Smooth muscle cell (in vitro differentiated cells): ENCODE measurements around the gene MBOAT1. TPM values are rescaled to one million over a fixed set of nuclear protein-coding genes. Genes with fewer than 3 reads are reported as not detected.

Source experiments
- DNase-seq: peaks from one replicate; lab custom pipeline; 2025; ENCODE audit not compliant: unreplicated experiment; lab: John Stamatoyannopoulos, UW
- H2AFZ ChIP-seq: fragments of 200-600 bp; sonication (generic); 2 replicates; pipeline ENCODE4 v1.6.0; 2016; ENCODE audit warnings: antibody characterized with exemption, low read depth, mild to moderate bottlenecking
- H3F3A ChIP-seq: fragments of 200-600 bp; sonication (generic); 2 replicates; pipeline ENCODE4 v1.6.0; 2017; ENCODE audit warnings: antibody characterized with exemption, low read depth
- H3K27ac ChIP-seq: fragments of 200-600 bp; sonication (generic); 2 replicates; pipeline ENCODE4 v1.5.1; 2016; ENCODE audit warnings: low read depth, mild to moderate bottlenecking
- H3K27me3 ChIP-seq: fragments of 200-600 bp; sonication (generic); 2 replicates; pipeline ENCODE4 v1.6.1; 2016; ENCODE audit warnings: low read depth, mild to moderate bottlenecking
- H3K36me3 ChIP-seq: fragments of 200-600 bp; sonication (generic); 2 replicates; pipeline ENCODE4 v1.5.1; 2016; ENCODE audit warnings: low read depth
- H3K4me1 ChIP-seq: fragments of 200-600 bp; sonication (generic); 2 replicates; pipeline ENCODE4 v1.5.1; 2016; ENCODE audit warnings: low read depth
- H3K4me2 ChIP-seq: fragments of 200-600 bp; sonication (generic); 2 replicates; pipeline ENCODE4 v1.6.0; 2016; ENCODE audit warnings: mild to moderate bottlenecking
- H3K4me3 ChIP-seq: fragments of 200-600 bp; sonication (generic); 2 replicates; pipeline ENCODE4 v1.5.1; 2016; ENCODE audit warnings: mild to moderate bottlenecking
- H3K79me2 ChIP-seq: fragments of 200-600 bp; sonication (generic); 2 replicates; pipeline ENCODE4 v1.6.0; 2016; ENCODE audit warnings: low read depth, mild to moderate bottlenecking
- H3K9ac ChIP-seq: fragments of 200-600 bp; sonication (generic); 2 replicates; pipeline ENCODE4 v1.6.0; 2016; ENCODE audit warnings: low read depth
- H3K9me3 ChIP-seq: fragments of 200-600 bp; sonication (generic); replicated peaks from 2 replicates; pipeline ENCODE4 v1.5.1; 2016; ENCODE audit warnings: low read depth
- H4K20me1 ChIP-seq: fragments of 200-600 bp; sonication (generic); 2 replicates; pipeline ENCODE4 v1.6.0; 2016; ENCODE audit warnings: low read depth
- WGBS: methylation state at CpG from one replicate; pipeline ENCODE4 v1.1.7; 2016; ENCODE audit warnings: low lambda C conversion rate; 5-methylcytosine and 5-hydroxymethylcytosine counted together
- polyA plus RNA-seq: library from polyadenylated mRNA; unstranded; fragments of >200 nt; fragmentation: Nextera tagmentation; extraction: Ambion mirVana; gene quantifications from 2 replicates; pipeline ENCODE4 v1.2.1, GENCODE V29; 2016
- total RNA-seq: library from RNA; depleted of rRNA; stranded (reverse); fragments of >200 nt; gene quantifications from 2 replicates; pipeline ENCODE4 v1.2.3, GENCODE V29; 2014
- TF ChIP-seq, protein P1 (sequence below): fragments of 200-600 bp; sonication (generic); IDR thresholded peaks from 2 replicates; pipeline ENCODE4 v1.5.1; 2017; ENCODE audit warnings: borderline replicate concordance, mild to moderate bottlenecking, antibody characterized with exemption; ENCODE audit not compliant: insufficient read depth, poor library complexity, severe bottlenecking

Gene MBOAT1
- total and polyA plus RNA-seq, 2 experiments from 2014 or later, result 0.73 to 2.5 TPM

DNA sequence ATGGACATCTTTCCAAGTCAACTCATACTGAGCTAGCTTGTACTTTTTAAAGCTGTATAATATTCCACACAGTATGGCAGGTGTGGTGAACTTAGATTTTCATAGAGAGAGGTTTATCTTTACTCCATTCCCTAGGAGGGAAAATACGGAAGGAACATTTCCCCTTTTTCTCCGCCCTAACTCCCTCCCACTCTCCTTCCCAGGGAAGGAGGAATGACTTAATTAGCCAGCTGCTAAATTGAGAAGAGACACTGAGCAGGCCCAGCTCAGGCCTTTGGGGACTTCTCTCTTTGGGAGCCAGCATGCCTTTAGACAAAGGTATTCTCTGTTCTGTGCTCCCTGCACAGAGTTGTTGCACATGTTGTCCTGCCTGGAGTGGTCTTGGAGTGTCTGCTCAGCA lies 46.1 kb downstream of the MBOAT1 start:
- no peak for DNase-seq
- no peaks in the 10 kb centered on the region for H4K20me1 ChIP-seq
- H3K9me3 ChIP-seq, result no peaks in the 10 kb centered on the region
- H3K27me3 ChIP-seq, result no peaks in the 10 kb centered on the region
- 100% methylated on average over 2 of the region's 2 CpGs for WGBS
- H2AFZ ChIP-seq, result no peak overlapping the region
- no peaks in the 10 kb centered on the region for H3K79me2 ChIP-seq
- H3K4me3 ChIP-seq, result no peak overlapping the region
- no peaks in the 10 kb centered on the region for H3K36me3 ChIP-seq
- H3F3A ChIP-seq, result no peaks in the 10 kb centered on the region
- H3K4me1 ChIP-seq, result no peaks in the 10 kb centered on the region
- no peak overlapping the region for H3K4me2 ChIP-seq
- H3K9ac ChIP-seq, result no peak overlapping the region
- H3K27ac ChIP-seq, result no peak overlapping the region
- TF ChIP-seq, protein P1, sequence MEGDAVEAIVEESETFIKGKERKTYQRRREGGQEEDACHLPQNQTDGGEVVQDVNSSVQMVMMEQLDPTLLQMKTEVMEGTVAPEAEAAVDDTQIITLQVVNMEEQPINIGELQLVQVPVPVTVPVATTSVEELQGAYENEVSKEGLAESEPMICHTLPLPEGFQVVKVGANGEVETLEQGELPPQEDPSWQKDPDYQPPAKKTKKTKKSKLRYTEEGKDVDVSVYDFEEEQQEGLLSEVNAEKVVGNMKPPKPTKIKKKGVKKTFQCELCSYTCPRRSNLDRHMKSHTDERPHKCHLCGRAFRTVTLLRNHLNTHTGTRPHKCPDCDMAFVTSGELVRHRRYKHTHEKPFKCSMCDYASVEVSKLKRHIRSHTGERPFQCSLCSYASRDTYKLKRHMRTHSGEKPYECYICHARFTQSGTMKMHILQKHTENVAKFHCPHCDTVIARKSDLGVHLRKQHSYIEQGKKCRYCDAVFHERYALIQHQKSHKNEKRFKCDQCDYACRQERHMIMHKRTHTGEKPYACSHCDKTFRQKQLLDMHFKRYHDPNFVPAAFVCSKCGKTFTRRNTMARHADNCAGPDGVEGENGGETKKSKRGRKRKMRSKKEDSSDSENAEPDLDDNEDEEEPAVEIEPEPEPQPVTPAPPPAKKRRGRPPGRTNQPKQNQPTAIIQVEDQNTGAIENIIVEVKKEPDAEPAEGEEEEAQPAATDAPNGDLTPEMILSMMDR, result no peak

DNA sequence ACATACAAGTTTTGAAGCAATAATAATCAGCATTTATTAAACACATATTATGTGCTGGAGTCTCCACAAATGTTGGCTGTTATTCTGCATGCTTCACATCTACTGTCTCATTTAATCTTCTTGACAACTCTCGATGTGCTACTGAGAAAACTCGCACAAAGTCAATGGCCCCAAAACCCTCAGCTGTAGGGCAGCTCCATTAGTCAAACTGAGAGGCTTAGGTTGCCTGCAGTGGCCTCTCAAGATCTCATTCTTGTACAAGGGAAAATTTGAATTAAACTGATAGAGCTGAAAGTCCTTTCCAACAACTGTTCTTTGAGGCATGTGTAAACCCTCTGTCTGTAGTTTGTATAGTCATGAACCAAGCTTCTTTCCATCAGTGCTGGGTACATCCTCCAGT lies 49.8 kb downstream of the MBOAT1 start:
- H3K4me3 ChIP-seq, result no peak overlapping the region
- DNase-seq, result no peak
- no peak overlapping the region for H3K9ac ChIP-seq
- H3K36me3 ChIP-seq, result no peaks in the 10 kb centered on the region
- H3F3A ChIP-seq, result no peaks in the 10 kb centered on the region
- no peak overlapping the region for H2AFZ ChIP-seq
- no peaks in the 10 kb centered on the region for H3K27me3 ChIP-seq
- no peaks in the 10 kb centered on the region for H4K20me1 ChIP-seq
- WGBS, result 71% methylated on average over 2 of the region's 2 CpGs
- no peak overlapping the region for H3K27ac ChIP-seq
- H3K9me3 ChIP-seq, result no peaks in the 10 kb centered on the region
- H3K79me2 ChIP-seq, result no peaks in the 10 kb centered on the region
- TF ChIP-seq, protein P1, result no peak
- no peak overlapping the region for H3K4me2 ChIP-seq
- no peaks in the 10 kb centered on the region for H3K4me1 ChIP-seq

DNA sequence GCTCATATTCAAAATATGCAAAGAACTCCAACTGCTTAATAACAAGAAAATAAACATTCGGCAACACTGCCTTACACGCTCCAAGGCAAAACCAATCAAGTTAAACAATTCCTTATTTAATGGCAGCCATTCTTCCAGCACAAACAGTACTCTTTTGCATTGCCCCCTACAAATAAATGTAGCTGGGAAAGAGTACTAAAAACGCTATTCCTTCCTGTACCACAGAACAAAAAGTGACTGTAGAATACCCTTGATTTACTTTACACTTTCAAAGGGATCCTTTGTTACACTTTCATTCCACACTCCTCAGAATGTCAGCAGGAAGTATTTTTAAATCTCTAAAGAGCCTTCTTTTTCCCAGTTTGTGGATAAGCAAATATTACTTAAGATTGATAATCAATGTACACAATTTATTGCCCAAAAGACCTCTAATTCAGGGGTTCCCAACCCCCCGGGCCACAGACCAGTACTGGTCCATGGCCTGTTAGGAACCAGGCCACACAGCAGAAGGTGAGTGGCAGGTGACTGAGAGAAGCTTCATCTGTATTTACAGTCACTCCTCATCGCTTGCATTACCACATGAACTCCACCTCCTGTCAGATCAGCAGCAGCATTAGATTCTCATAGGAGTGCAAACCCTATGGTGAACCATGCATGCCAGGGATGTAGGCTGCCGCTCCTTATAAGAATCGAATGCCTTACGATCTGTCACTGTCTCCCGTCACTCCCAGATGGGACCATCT lies 51.6 kb downstream of the MBOAT1 start:
- whole genome bisulfite sequencing, result 88% methylated on average over 9 of the region's 9 CpGs
- Histone ChIP-seq H3F3A (no peaks in the 10 kb centered on the region), H3K36me3 (no peaks in the 10 kb centered on the region), H3K27me3 (no peaks in the 10 kb centered on the region), H3K4me3 (no peak overlapping the region), H3K4me1 (no peaks in the 10 kb centered on the region), H3K79me2 (no peaks in the 10 kb centered on the region), H3K27ac (no peak overlapping the region), H3K9me3 (no peaks in the 10 kb centered on the region), H3K4me2 (no peak overlapping the region), H3K9ac (no peak overlapping the region), H2AFZ (no peak overlapping the region), H4K20me1 (no peaks in the 10 kb centered on the region)
- TF ChIP-seq, protein P1, result no peak
- DNase-seq, result no peak
